K562 (cell line): ENCODE results near the gene PIGC. TPM values are rescaled to one million over a fixed set of nuclear protein-coding genes. Genes with fewer than 3 reads are reported as not detected.

Source experiments
- FUS ChIP-seq: fragments of 200-400 bp; formaldehyde crosslinking; optimal IDR thresholded peaks from 2 replicates; pipeline ENCODE3; 2017; ENCODE audit warnings: low read depth, low read length
- RBM25 ChIP-seq: fragments of 200-400 bp; formaldehyde crosslinking; IDR thresholded peaks from 2 replicates; pipeline ENCODE4 v1.6.1; 2018; ENCODE audit warnings: low read length, low read depth, moderate library complexity; ENCODE audit not compliant: severe bottlenecking
- TAF7 ChIP-seq: fragments of 450-650 bp; IDR thresholded peaks from 2 replicates; pipeline ENCODE4 v1.6.1; 2016; ENCODE audit warnings: missing genetic modification characterization, missing compliant biosample characterization
- ZNF699 ChIP-seq: fragments of 250-450 bp; sonication (Bioruptor Pico); IDR thresholded peaks from 2 replicates; pipeline ENCODE4 v1.8.0; 2021; ENCODE audit warnings: mild to moderate bottlenecking, moderate library complexity; ENCODE audit not compliant: insufficient replicate concordance
- polyA plus RNA-seq, 8 experiments: library from polyadenylated mRNA; depleted of rRNA in 4 of 8; stranded (reverse) in 5 of 8; unstranded in 3 of 8; fragments of >200 nt; fragmentation: Nextera tagmentation in 2 of 8; fragmentation: Illumina TruSeq in 1 of 8; extraction: Ambion mirVana in 2 of 8; extraction: Trizol in 1 of 8; gene quantifications; 2 replicates each; pipeline versions ENCODE4 v1.2.1 to v1.2.3, GENCODE V29; 2011 to 2014; ENCODE audit warnings: inconsistent platforms in 1 of 8, missing spikeins in 1 of 8
- total RNA-seq, 7 experiments: library from RNA; depleted of rRNA in 6 of 7; stranded (reverse); fragments of >200 nt in 6 of 7; fragmentation: Illumina TruSeq in 2 of 7; extraction: Trizol in 2 of 7; gene quantifications; 2 replicates each; pipeline versions ENCODE4 v1.2.1 to v1.2.3, GENCODE V29; 2011 to 2021; ENCODE audit warnings: low replicate concordance in 1 of 7
- TF ChIP-seq, protein P1 (sequence below): fragments of 250-450 bp; sonication (Bioruptor Pico); IDR thresholded peaks from 2 replicates; pipeline ENCODE4 v1.4.0; 2020
- TF ChIP-seq, protein P2 (sequence below): sonication (generic); formaldehyde crosslinking; IDR thresholded peaks from 2 replicates; pipeline ENCODE4 v1.8.0; 2022; ENCODE audit warnings: mild to moderate bottlenecking, missing genetic modification reagents, borderline replicate concordance
- TF ChIP-seq, protein P3 (sequence below): fragments of 200-400 bp; formaldehyde crosslinking; IDR thresholded peaks from 2 replicates; pipeline ENCODE4 v1.6.1; 2017; ENCODE audit warnings: mild to moderate bottlenecking, low read depth, low read length, moderate library complexity

The PIGC gene
- total and polyA plus RNA-seq, 9 of the 15 experiments (the other 6 are each of a cell fraction or from before 2014, with no cell fraction given) = 30.5 to 97.9 (median 54.7) TPM

DNA sequence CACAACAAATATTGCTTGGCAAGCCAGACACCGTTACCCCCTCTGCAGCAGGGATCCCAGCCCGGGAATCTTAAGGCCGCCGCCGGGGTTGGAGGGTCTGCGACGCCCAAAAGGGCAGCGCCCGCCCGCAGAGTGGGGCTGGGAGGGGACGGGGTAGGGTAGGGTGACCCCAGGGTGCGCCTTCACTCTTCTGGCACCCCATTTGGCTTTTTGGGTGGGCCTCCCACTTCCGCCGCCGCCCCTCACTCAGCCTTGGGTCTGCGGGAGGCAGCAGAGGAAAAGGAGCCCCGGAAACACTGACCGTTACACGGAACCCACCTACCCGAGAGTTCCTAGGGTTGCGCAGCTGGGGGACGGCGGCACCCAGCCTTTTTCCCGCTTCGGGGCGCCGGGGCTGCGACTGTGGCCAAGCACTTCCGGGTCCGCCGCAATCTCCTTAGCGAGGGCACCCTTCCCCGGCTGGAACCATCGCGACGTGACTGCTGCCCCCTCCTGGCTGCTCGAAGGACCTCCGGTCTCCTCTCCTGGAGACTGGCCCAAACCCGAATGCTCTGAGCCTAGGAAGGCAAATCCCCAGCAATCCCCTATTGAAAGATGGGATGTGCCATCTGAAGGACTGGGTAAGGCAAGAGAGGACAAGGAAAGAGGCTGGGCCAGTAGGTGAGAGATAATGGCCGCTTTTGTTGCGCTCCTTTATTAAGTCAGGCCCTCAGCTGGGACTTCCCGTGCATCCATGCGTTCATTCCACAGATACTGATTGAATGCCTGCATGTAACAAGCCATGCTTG, at the start of gene PIGC (continued):
- TF ChIP-seq, protein P1, sequence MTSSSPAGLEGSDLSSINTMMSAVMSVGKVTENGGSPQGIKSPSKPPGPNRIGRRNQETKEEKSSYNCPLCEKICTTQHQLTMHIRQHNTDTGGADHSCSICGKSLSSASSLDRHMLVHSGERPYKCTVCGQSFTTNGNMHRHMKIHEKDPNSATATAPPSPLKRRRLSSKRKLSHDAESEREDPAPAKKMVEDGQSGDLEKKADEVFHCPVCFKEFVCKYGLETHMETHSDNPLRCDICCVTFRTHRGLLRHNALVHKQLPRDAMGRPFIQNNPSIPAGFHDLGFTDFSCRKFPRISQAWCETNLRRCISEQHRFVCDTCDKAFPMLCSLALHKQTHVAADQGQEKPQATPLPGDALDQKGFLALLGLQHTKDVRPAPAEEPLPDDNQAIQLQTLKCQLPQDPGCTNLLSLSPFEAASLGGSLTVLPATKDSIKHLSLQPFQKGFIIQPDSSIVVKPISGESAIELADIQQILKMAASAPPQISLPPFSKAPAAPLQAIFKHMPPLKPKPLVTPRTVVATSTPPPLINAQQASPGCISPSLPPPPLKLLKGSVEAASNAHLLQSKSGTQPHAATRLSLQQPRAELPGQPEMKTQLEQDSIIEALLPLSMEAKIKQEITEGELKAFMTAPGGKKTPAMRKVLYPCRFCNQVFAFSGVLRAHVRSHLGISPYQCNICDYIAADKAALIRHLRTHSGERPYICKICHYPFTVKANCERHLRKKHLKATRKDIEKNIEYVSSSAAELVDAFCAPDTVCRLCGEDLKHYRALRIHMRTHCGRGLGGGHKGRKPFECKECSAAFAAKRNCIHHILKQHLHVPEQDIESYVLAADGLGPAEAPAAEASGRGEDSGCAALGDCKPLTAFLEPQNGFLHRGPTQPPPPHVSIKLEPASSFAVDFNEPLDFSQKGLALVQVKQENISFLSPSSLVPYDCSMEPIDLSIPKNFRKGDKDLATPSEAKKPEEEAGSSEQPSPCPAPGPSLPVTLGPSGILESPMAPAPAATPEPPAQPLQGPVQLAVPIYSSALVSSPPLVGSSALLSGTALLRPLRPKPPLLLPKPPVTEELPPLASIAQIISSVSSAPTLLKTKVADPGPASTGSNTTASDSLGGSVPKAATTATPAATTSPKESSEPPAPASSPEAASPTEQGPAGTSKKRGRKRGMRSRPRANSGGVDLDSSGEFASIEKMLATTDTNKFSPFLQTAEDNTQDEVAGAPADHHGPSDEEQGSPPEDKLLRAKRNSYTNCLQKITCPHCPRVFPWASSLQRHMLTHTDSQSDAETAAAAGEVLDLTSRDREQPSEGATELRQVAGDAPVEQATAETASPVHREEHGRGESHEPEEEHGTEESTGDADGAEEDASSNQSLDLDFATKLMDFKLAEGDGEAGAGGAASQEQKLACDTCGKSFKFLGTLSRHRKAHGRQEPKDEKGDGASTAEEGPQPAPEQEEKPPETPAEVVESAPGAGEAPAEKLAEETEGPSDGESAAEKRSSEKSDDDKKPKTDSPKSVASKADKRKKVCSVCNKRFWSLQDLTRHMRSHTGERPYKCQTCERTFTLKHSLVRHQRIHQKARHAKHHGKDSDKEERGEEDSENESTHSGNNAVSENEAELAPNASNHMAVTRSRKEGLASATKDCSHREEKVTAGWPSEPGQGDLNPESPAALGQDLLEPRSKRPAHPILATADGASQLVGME = no peak
- TF ChIP-seq RBM25 (no peak), FUS (no peak), TAF7 (tag) (peak; percentile 67; the same call in 1 of the 2 replicates), ZNF699 (CRISPR knock-in tag) (no peak)
- TF ChIP-seq, protein P2, sequence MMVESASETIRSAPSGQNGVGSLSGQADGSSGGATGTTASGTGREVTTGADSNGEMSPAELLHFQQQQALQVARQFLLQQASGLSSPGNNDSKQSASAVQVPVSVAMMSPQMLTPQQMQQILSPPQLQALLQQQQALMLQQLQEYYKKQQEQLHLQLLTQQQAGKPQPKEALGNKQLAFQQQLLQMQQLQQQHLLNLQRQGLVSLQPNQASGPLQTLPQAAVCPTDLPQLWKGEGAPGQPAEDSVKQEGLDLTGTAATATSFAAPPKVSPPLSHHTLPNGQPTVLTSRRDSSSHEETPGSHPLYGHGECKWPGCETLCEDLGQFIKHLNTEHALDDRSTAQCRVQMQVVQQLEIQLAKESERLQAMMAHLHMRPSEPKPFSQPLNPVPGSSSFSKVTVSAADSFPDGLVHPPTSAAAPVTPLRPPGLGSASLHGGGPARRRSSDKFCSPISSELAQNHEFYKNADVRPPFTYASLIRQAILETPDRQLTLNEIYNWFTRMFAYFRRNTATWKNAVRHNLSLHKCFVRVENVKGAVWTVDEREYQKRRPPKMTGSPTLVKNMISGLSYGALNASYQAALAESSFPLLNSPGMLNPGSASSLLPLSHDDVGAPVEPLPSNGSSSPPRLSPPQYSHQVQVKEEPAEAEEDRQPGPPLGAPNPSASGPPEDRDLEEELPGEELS (CRISPR knock-in tag) = no peak; the same call in 1 of the 2 replicates
- TF ChIP-seq, protein P3, sequence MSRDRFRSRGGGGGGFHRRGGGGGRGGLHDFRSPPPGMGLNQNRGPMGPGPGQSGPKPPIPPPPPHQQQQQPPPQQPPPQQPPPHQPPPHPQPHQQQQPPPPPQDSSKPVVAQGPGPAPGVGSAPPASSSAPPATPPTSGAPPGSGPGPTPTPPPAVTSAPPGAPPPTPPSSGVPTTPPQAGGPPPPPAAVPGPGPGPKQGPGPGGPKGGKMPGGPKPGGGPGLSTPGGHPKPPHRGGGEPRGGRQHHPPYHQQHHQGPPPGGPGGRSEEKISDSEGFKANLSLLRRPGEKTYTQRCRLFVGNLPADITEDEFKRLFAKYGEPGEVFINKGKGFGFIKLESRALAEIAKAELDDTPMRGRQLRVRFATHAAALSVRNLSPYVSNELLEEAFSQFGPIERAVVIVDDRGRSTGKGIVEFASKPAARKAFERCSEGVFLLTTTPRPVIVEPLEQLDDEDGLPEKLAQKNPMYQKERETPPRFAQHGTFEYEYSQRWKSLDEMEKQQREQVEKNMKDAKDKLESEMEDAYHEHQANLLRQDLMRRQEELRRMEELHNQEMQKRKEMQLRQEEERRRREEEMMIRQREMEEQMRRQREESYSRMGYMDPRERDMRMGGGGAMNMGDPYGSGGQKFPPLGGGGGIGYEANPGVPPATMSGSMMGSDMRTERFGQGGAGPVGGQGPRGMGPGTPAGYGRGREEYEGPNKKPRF = no peak
